HG03175 (cell line): ENCODE data around the gene RPP25L.

Experiments used
- ATAC-seq: cut with Tn5 transposase; IDR thresholded peaks from one replicate; pipeline ENCODE4 v1.9.1; 2021; ENCODE audit warnings: mild to moderate bottlenecking, moderate library complexity; ENCODE audit not compliant: unreplicated experiment

The RPP25L gene

DNA sequence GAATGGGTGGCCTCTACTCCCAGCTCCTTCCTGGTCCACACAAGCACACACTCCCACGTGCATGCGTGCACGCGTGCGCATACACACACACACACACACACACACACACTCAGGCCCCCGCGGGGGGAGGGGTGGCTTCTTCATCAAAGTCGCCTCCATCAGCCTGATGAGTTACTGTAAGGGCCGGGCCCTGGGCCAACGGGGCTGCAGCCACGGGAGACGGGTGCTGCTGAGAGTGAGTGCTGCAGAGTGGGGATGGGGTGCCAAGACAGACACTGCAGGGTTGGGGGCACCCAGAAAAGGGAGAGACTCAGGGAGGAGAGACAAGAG, 40.5 kb downstream of the RPP25L start:
- no peak for ATAC-seq

DNA sequence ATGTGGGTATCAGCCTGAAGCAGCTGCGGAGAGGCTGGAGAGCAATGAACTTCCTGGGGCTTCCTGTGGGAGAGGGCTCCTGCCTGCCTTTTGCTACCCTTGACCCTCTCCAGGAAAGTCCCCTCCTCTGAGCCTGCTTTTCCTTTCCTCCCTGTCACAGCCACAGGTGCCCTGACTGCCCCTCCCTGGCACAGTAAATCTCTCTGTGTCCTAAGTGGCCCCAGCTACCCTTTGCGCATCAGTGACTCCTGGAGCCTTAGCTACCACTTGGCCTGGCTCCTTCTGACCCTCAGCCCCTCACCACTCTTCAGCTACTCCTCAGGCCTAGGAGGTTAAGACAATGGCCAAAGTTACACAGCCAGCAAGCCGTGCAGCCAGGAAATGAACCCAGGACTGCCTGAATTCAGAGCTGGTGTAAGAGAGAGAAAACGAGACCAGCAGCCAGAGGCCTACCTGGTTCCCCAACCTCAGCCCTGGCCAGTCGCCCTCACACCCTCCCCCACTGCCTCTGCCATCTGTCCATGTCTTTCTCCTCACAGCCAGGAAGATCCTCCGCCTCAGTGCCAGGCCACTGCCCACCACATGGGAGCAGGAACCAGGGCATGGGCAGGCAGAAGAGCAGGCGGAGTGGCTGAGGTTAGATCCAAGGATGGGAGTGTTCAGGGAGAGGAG, 41.0 kb downstream of the RPP25L start:
- ATAC-seq = no peak

GRCh38 chr9:34570376-34570775, 41.5 kb downstream of the RPP25L start:
- no peak for ATAC-seq

DNA sequence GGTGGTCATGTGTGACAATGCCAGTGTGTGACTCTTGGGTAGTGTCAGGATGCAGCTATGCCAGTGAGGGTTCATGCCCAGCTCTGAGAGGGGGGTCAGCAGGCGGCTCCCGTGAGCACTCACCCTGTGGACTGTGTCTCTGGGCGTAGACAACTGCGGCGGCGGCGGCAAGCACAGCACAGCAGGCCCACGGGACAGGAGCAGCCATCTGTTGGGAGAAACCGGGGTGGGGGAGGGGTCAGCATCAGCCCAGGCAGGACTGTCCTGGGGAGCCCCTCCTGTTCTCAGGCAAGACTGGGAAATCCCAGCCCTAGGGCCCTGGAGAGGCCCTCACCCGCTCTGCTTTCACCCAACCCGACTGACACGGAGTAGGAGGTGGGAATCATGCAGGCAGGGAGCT, 43.1 kb downstream of the RPP25L start:
- no peak for ATAC-seq

- ATAC-seq = no peak
Observed at GRCh38 chr9:34568133-34568532, 43.8 kb downstream of the RPP25L start.

DNA sequence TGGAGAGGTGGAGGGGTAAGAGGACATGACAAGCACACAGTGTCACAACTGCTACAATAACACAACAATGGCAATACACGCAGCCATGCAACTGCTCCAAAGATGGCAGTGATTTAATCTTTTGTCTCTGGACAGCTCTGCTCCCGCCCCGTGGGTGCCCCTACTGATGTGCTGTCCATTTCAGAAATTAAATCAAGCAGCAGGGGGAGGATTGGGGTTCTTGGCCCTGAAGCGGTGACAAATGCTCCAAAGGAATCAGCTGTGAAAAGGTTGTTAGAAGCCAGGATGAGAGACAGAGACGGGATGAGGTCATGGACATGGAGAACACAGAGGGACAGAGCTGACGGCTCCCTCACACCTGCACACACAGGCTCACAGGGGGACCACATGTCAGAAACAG, 44.9 kb downstream of the RPP25L start:
- no peak for ATAC-seq

- no peak for ATAC-seq
Observed at GRCh38 chr9:34566322-34566721, 45.6 kb downstream of the RPP25L start.

DNA sequence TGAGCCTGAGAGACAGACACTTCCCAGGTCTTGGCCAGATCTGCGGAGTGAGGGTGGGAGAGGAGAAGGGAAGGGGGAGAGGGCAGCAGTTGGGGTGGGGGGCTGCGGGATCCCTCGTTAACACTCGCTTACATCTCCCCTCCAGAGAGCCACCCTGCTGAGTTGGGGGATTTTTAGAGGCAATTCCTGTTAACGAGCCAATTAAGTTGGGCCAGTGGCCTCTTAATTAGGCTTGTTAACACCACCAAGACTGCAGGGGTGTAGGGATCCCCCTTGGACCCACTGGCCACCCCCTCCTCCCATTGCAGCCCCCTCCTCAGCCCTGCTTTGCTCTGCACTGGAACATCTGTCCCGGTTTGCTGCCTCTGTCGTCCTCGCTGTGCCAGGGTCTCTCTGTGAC, 46.0 kb downstream of the RPP25L start:
- no peak for ATAC-seq

DNA sequence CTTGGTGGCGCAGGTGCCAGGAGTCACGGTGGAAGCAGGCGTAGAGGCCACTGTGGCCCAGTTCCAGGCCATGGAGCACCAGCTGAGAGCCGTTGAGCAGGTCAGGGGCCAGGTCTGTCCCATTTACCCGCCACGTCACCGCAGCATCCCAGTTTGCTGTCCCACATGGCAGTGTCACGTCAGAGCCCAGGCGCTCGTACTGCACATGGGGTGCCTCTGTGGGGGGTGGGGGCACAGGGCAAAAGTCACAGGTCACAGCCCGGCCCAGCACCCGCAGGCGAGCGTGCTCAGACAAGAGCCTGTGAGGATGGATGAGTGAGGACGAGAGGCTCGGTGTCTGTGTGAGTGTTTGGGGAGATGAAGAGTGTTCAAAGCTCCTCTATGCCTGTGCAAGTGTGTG, 47.3 kb downstream of the RPP25L start:
- ATAC-seq = no peak

DNA sequence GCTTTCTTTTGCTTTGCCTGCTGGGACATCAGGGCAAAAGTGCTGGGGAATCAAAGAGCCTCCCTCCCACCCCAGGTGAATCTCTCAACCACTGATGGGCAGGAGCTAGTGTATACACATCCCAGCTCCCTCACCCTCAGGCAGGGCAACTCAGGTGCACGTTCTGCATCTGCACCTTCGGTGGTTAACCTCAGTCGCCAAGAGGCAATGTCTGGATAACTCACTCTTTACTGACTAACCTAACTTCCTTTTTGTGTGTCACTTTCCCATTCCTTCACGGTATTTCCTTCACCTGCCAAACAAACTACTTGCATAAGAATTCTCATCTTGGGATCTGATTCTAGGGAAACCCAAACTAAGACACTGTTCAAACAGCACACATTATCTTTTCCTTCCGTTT, 48.6 kb downstream of the RPP25L start:
- no peak for ATAC-seq

DNA sequence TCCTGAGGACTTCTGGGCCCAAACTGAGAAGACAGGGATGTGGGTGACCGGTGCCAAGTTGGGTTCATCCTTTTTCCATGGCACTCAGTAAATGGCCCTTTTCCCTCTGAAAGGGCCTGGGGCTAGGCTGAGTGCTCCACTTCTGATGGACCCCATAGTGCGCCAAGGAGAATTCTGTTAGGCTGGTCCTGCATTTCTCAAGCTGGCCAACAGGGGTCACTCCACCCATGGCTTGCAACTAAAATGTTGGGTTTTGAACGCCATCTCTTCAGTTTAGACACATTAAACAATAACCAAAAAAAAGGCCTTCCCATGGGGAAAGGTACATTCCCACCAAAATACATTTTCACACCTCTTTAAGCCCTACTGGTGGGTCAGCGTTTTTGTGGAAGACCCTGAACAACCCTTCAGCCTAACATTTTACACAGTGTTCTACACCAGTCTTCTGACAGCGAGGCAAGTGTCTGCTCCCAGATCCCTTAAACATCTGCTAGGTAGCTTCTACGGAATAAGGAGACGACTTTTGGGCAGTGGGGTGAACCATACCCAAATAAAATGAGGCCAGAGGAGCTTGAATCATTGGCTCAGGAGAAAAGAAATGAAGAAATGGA, 49.7 kb downstream of the RPP25L start:
- no peak for ATAC-seq

- ATAC-seq = no peak
Observed at GRCh38 chr9:34560599-34561214, 51.2 kb downstream of the RPP25L start.
